Glutamatergic neuron (in vitro differentiated cells): ENCODE results near the gene RPL34. TPM values are rescaled to one million over a fixed set of nuclear protein-coding genes. Genes with fewer than 3 reads are reported as not detected.

ENCODE experiments used
- DNase-seq: peaks from one replicate; pipeline ENCODE4 v3.0.0; 2022
- H3K27ac Mint-ChIP-seq: one replicate; pipeline ENCODE4 v1.8.0; 2020; ENCODE audit warnings: mild to moderate bottlenecking, mixed read lengths, inconsistent platforms; ENCODE audit not compliant: unreplicated experiment
- H3K27me3 Mint-ChIP-seq: one replicate; pipeline ENCODE4 v1.8.0; 2020; ENCODE audit warnings: mild to moderate bottlenecking, moderate library complexity, mixed read lengths, inconsistent platforms; ENCODE audit not compliant: unreplicated experiment
- H3K36me3 Mint-ChIP-seq: one replicate; pipeline ENCODE4 v1.8.0; 2020; ENCODE audit warnings: mild to moderate bottlenecking, mixed read lengths, inconsistent platforms; ENCODE audit not compliant: unreplicated experiment
- H3K4me1 Mint-ChIP-seq: one replicate; pipeline ENCODE4 v1.8.0; 2020; ENCODE audit warnings: mild to moderate bottlenecking, low read depth, mixed read lengths, inconsistent platforms; ENCODE audit not compliant: unreplicated experiment
- H3K4me3 Mint-ChIP-seq: one replicate; pipeline ENCODE4 v1.8.0; 2020; ENCODE audit warnings: mild to moderate bottlenecking, mixed read lengths, inconsistent platforms; ENCODE audit not compliant: unreplicated experiment
- H3K9me3 Mint-ChIP-seq: one replicate; pipeline ENCODE4 v1.8.0; 2020; ENCODE audit warnings: mild to moderate bottlenecking, moderate library complexity, mixed read lengths, inconsistent platforms; ENCODE audit not compliant: unreplicated experiment
- total RNA-seq: library from RNA; stranded (reverse); fragmentation: NEBNext Ultra II Directional; extraction: Animal tissue kit (Norgen Biotek cat#: 25700); gene quantifications from one replicate; pipeline ENCODE4 v1.2.1, GENCODE V29; 2021; ENCODE audit not compliant: unreplicated experiment
- TF ChIP-seq, protein P1 (sequence below): fragments of 200-600 bp; sonication (generic); IDR thresholded peaks from one replicate; pipeline ENCODE4 v1.5.0; 2021; ENCODE audit not compliant: partially characterized antibody, unreplicated experiment

Gene RPL34
- total RNA-seq, 1 donor from 2014 or later, result 724 TPM

DNA sequence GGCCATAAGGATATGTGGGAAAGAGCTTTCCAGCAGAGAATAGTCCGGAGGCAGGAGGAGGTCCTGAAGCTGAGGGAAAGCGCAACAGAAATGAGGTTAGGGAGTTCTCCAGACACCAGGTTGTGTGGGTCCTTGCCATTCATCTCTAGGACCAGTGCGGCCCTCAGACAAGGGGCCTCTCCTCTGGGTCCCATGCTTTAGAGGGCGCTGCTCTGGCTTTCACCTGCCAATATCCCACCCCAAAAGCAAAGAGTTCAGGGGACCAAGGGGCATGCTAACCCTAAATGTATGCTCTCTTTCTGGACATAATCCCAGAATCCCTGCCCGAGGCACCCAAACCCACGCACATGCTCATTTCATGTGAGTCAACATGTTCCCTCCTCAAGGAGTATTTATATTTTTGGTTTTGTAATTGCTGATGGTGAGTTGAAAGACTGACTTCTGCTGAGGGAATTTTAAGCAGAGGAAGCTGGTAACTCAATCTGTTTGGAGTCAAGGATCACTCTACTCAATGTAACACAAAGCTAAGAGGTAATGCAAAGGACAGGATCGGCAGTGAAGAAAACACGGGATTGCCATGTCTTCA, 14.8 kb downstream of the RPL34 start:
- H3K9me3 Mint-ChIP-seq, result no peaks in the 10 kb centered on the region
- H3K36me3 Mint-ChIP-seq, result no peaks in the 10 kb centered on the region
- no peaks in the 10 kb centered on the region for H3K27me3 Mint-ChIP-seq
- TF ChIP-seq, protein P1, sequence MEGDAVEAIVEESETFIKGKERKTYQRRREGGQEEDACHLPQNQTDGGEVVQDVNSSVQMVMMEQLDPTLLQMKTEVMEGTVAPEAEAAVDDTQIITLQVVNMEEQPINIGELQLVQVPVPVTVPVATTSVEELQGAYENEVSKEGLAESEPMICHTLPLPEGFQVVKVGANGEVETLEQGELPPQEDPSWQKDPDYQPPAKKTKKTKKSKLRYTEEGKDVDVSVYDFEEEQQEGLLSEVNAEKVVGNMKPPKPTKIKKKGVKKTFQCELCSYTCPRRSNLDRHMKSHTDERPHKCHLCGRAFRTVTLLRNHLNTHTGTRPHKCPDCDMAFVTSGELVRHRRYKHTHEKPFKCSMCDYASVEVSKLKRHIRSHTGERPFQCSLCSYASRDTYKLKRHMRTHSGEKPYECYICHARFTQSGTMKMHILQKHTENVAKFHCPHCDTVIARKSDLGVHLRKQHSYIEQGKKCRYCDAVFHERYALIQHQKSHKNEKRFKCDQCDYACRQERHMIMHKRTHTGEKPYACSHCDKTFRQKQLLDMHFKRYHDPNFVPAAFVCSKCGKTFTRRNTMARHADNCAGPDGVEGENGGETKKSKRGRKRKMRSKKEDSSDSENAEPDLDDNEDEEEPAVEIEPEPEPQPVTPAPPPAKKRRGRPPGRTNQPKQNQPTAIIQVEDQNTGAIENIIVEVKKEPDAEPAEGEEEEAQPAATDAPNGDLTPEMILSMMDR, result no peak
- H3K4me3 Mint-ChIP-seq, result no peak overlapping the region
- peaks cover 4% of the 10 kb centered on the region for H3K4me1 Mint-ChIP-seq
- no peak overlapping the region for H3K27ac Mint-ChIP-seq
- no peak for DNase-seq

GRCh38 chr4:108636246-108636645, 15.9 kb downstream of the RPL34 start:
- TF ChIP-seq, protein P1, result no peak
- Mint-ChIP-seq H3K4me3 (no peak overlapping the region), H3K9me3 (peaks cover 4% of the 10 kb centered on the region), H3K27me3 (no peaks in the 10 kb centered on the region), H3K27ac (no peak overlapping the region), H3K4me1 (peaks cover 4% of the 10 kb centered on the region), H3K36me3 (no peaks in the 10 kb centered on the region)
- no peak for DNase-seq

- TF ChIP-seq, protein P1, result no peak
- DNase-seq, result no peak
- H3K27me3 Mint-ChIP-seq, result peaks cover 1% of the 10 kb centered on the region
- peaks cover 4% of the 10 kb centered on the region for H3K9me3 Mint-ChIP-seq
- H3K4me3 Mint-ChIP-seq, result no peak overlapping the region
- peaks cover 4% of the 10 kb centered on the region for H3K4me1 Mint-ChIP-seq
- no peak overlapping the region for H3K27ac Mint-ChIP-seq
- H3K36me3 Mint-ChIP-seq, result no peaks in the 10 kb centered on the region
Observed at GRCh38 chr4:108637856-108638255, 17.5 kb downstream of the RPL34 start.

GRCh38 chr4:108644237-108644636, 23.9 kb downstream of the RPL34 start:
- Mint-ChIP-seq H3K27ac (no peak overlapping the region), H3K4me3 (no peak overlapping the region), H3K4me1 (no peaks in the 10 kb centered on the region), H3K27me3 (peaks cover 1% of the 10 kb centered on the region), H3K9me3 (peaks cover 4% of the 10 kb centered on the region), H3K36me3 (no peaks in the 10 kb centered on the region)
- TF ChIP-seq, protein P1, result no peak
- DNase-seq, result no peak

- peaks cover 4% of the 10 kb centered on the region for H3K4me1 Mint-ChIP-seq
- TF ChIP-seq, protein P1, result no peak
- no peaks in the 10 kb centered on the region for H3K27me3 Mint-ChIP-seq
- no peaks in the 10 kb centered on the region for H3K9me3 Mint-ChIP-seq
- no peak overlapping the region for H3K27ac Mint-ChIP-seq
- H3K36me3 Mint-ChIP-seq, result no peaks in the 10 kb centered on the region
- H3K4me3 Mint-ChIP-seq, result no peak overlapping the region
- DNase-seq, result no peak
Observed at GRCh38 chr4:108646706-108647105, 26.3 kb downstream of the RPL34 start.
